Measurements from ENCODE around the gene MCL1.

DNA sequence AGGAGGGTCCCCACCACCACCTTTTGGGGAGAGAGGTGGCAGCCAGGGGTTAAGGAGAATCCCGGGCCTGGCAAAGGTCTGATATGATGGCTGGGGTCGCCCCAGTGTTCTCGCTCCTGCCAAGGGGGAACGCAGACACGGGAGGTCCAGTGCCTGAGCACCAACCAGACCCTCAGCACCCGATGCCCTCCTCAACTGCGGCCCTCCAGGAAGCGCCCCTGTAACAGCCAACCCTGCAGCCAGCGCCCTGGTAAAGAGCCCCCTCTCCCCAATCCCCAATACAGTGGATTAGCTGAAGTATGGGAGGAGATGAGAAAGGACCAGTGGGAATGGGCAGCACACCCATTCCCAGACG, 19.8 kb downstream of the MCL1 start:
- no peak for TF ChIP-seq EP300 (IDR thresholded peaks at IDR 0.05)
- TF ChIP-seq CTCF (IDR thresholded peaks at IDR 0.05), result no peak
- TF ChIP-seq POLR2A (IDR thresholded peaks at IDR 0.05), result no peak

All from ovary (tissue), 3 donors.